K562 (cell line): ENCODE data around the gene SLC44A2. TPM values are rescaled to one million over a fixed set of nuclear protein-coding genes. Genes with fewer than 3 reads are reported as not detected.
A peak's percentile ranks its signal among the peaks of the same experiment; 100 is the strongest.

Experiments used
- ATAC-seq: fragments of 200-7000 bp; cut with Tn5 transposase; 3 replicates; pipeline ENCODE4 v1.9.1; 2020; ENCODE audit warnings: moderate library complexity
- BruUV-seq: library from RNA; stranded (reverse); fragments of 400-500 nt; replicated peaks from 2 replicates; lab custom pipeline; 2021; lab: Mats Ljungman, UMichigan
- CTCF ChIA-PET: fragments of 300-600 bp; formaldehyde crosslinking; extraction: SDS; loops from one replicate; lab custom pipeline; 2021; ENCODE audit warnings: low intra/inter-chr PET ratio; lab: Yijun Ruan, JAX
- POLR2A ChIA-PET: fragments of 300-600, 350-650 bp; sonication (Branson Sonifier 250); formaldehyde crosslinking; extraction: SDS; loops from one replicate; lab custom pipeline; 2021; ENCODE audit warnings: antibody characterized with exemption, inconsistent platforms; lab: Yijun Ruan, JAX
- DNase-seq, 4 experiments: peaks; one replicate each; pipeline versions ENCODE4 v3.0.0 to v3.0.0-alpha.2; 2011 to 2018; ENCODE audit warnings: low spot score in 3 of 4, mixed read lengths in 3 of 4; ENCODE audit errors: extremely low read depth in 1 of 4
- FAIRE-seq: peaks from 2 replicates; lab custom pipeline; 2011; peaks lifted over from hg19 to GRCh38; lab: Jason Lieb, UNC
- H2AFZ ChIP-seq: 2 replicates; pipeline ENCODE4 v1.6.0; 2011; ENCODE audit warnings: low read depth, low read length, control low read depth, inconsistent platforms
- H3K27ac ChIP-seq: fragments of 200-600 bp; 3 replicates; pipeline ENCODE4 v1.8.0; 2011; ENCODE audit warnings: low read depth, mild to moderate bottlenecking, control low read depth, inconsistent platforms, low read length, moderate library complexity, mixed read lengths; ENCODE audit errors: extremely low read depth
- H3K27me3 ChIP-seq, 2 experiments: fragments of 300-600 bp in 1 of 2; 2 replicates in 1 of 2; 3 replicates in 1 of 2; pipeline versions ENCODE4 v1.6.0 to v1.8.0; 2011; ENCODE audit warnings: inconsistent platforms in 2 of 2, low read length in 2 of 2, mild to moderate bottlenecking in 1 of 2, mixed read lengths in 1 of 2, moderate library complexity in 1 of 2; ENCODE audit not compliant: control insufficient read depth in 2 of 2, insufficient read depth in 2 of 2
- H3K36me3 ChIP-seq: fragments of 300-600 bp; 3 replicates; pipeline ENCODE4 v1.8.0; 2011; ENCODE audit warnings: mild to moderate bottlenecking, low read length, inconsistent platforms; ENCODE audit not compliant: control insufficient read depth, insufficient read depth
- H3K4me1 ChIP-seq, 2 experiments: fragments of 200-600 bp in 1 of 2; replicated peaks in 1 of 2; 2 replicates in 1 of 2; 3 replicates in 1 of 2; pipeline versions ENCODE4 v1.5.1 to v1.8.0; 2011; ENCODE audit warnings: inconsistent platforms in 2 of 2, low read length in 2 of 2, mild to moderate bottlenecking in 1 of 2, mixed read lengths in 1 of 2, moderate library complexity in 1 of 2; ENCODE audit not compliant: control insufficient read depth in 2 of 2, insufficient read depth in 2 of 2
- H3K4me2 ChIP-seq: 2 replicates; pipeline ENCODE4 v1.6.1; 2011; ENCODE audit warnings: low read length, control low read depth, inconsistent platforms, mixed read lengths; ENCODE audit not compliant: insufficient read depth
- H3K4me3 ChIP-seq: fragments of 200-600 bp; sonication (generic), shearing (Covaris generic); 2 replicates; pipeline ENCODE4 v1.5.1; 2016; ENCODE audit warnings: control low read depth, inconsistent platforms
- H3K79me2 ChIP-seq: fragments of 200-600 bp; 3 replicates; pipeline ENCODE4 v1.8.0; 2011; ENCODE audit warnings: low read length, inconsistent platforms; ENCODE audit not compliant: control insufficient read depth, insufficient read depth
- H3K9ac ChIP-seq, 2 experiments: 2 replicates each; pipeline versions ENCODE4 v1.6.0 to v1.6.1; 2011; ENCODE audit warnings: low read depth in 2 of 2, low read length in 2 of 2, control low read depth in 1 of 2, inconsistent platforms in 1 of 2, mild to moderate bottlenecking in 1 of 2, mixed read lengths in 1 of 2; ENCODE audit not compliant: insufficient read depth in 1 of 2
- H3K9me1 ChIP-seq: one replicate; pipeline ENCODE4 v1.6.0; 2011; ENCODE audit warnings: inconsistent platforms, mild to moderate bottlenecking, low read length, moderate library complexity; ENCODE audit not compliant: control insufficient read depth, insufficient read depth
- H3K9me3 ChIP-seq: replicated peaks from 2 replicates; pipeline ENCODE4 v1.5.1; 2011; ENCODE audit warnings: low read depth, low read length, inconsistent platforms; ENCODE audit not compliant: control insufficient read depth, insufficient read depth
- H4K20me1 ChIP-seq: replicated peaks from 2 replicates; pipeline ENCODE4 v1.6.1; 2011; ENCODE audit warnings: low read length, inconsistent platforms, mixed read lengths; ENCODE audit not compliant: control insufficient read depth, insufficient read depth
- EHMT2 ChIP-seq: fragments of 450-650 bp; IDR thresholded peaks from 2 replicates; pipeline ENCODE4 v1.6.1; 2018; ENCODE audit warnings: antibody characterized with exemption
- POLR2AphosphoS2 ChIP-seq: IDR thresholded peaks from 2 replicates; pipeline ENCODE4 v1.6.1; 2012; ENCODE audit warnings: low read length, improper control_type of control experiment
- PRDM10 ChIP-seq: fragments of 450-650 bp; IDR thresholded peaks from 2 replicates; pipeline ENCODE4 v1.6.1; 2018; ENCODE audit not compliant: partially characterized antibody
- ZNF311 ChIP-seq: fragments of 250-450 bp; sonication (Bioruptor Pico); IDR thresholded peaks from 2 replicates; pipeline ENCODE4 v1.4.0; 2020; ENCODE audit warnings: mild to moderate bottlenecking, moderate library complexity
- WGBS: fragments of 100-300 bp; shearing (Covaris generic); methylation state at CpG from one replicate; pipeline ENCODE4 v1.1.6; 2016; ENCODE audit warnings: low coverage, mixed read lengths; ENCODE audit not compliant: insufficient coverage; ENCODE audit errors: missing lambda C conversion rate; 5-methylcytosine and 5-hydroxymethylcytosine counted together
- in situ Hi-C: fragments of 300-500 bp; cut with MboI; formaldehyde crosslinking; loops from 4 replicates; pipeline ENCODE4 v1.15.0; 2018; ENCODE audit warnings: inconsistent platforms, mixed read lengths
- intact Hi-C: fragments of 100-400 bp; cut with micrococcal nuclease; formaldehyde crosslinking; loops from 2 replicates; pipeline ENCODE4 v1.14.2; 2022
- polyA plus RNA-seq, 8 experiments: library from polyadenylated mRNA; depleted of rRNA in 4 of 8; stranded (reverse) in 5 of 8; unstranded in 3 of 8; fragments of >200 nt; fragmentation: Nextera tagmentation in 2 of 8; fragmentation: Illumina TruSeq in 1 of 8; extraction: Ambion mirVana in 2 of 8; extraction: Trizol in 1 of 8; gene quantifications; 2 replicates each; pipeline versions ENCODE4 v1.2.1 to v1.2.3, GENCODE V29; 2011 to 2014; ENCODE audit warnings: inconsistent platforms in 1 of 8, missing spikeins in 1 of 8
- total RNA-seq, 7 experiments: library from RNA; depleted of rRNA in 6 of 7; stranded (reverse); fragments of >200 nt in 6 of 7; fragmentation: Illumina TruSeq in 2 of 7; extraction: Trizol in 2 of 7; gene quantifications; 2 replicates each; pipeline versions ENCODE4 v1.2.1 to v1.2.3, GENCODE V29; 2011 to 2021; ENCODE audit warnings: low replicate concordance in 1 of 7
- TF ChIP-seq, protein P1 (sequence below), 2 experiments: fragments of 450-650 bp; IDR thresholded peaks; 2 replicates each; pipeline ENCODE4 v1.6.1; 2016; ENCODE audit warnings: mild to moderate bottlenecking in 2 of 2, borderline replicate concordance in 1 of 2, low read depth in 1 of 2, moderate library complexity in 1 of 2

SLC44A2 gene
- total and polyA plus RNA-seq, 9 of the 15 experiments (the other 6 are each of a cell fraction or from before 2014, with no cell fraction given) = 1.1 to 34.2 (median 8.1) TPM

GRCh38 chr19:10690341-10690781 is 65.0 kb downstream of the SLC44A2 start (continued):
- TF ChIP-seq ZNF311 (CRISPR knock-in tag) = no peak
- no peak for TF ChIP-seq PRDM10

DNA sequence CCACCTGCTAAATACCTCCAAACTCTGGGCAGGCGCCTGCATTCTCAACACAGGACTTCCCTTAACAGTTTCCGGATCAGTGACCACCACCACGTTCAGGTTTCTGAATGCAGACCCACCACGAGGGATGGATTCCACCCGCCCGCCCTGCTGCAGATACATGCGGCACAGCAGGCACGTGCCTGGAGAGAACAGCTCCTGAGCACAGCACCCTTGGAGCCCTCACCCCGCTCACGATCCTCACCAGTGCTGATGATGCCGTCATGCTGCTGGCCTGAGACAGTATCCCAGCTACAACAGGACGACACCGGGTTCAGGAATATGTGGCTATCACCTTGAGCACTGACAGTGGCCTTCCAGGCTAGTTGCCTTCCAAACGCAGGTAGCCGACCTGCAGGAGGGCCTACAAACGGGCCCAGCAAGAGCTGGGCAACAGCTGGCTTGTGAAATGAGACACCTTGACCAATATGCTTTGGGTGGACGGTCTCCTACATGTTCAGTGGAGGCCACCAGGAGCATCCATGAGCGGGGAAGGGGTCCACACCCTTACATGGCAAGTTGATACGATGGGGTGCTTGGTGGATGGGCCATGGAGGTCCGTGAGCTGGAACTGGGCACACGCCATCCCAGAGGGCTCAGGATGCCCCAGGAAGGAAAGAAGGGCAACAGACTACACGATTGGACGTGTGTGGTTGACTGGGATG is 66.0 kb downstream of the SLC44A2 start:
- intact Hi-C loops = no loop called here
- FAIRE-seq = no peak
- Histone ChIP-seq H4K20me1 (peaks cover 41% of the 10 kb centered on the region), H3K4me1 (peaks cover 6 to 30% of the 10 kb centered on the region in 2 experiments; a peak in 4 of 5 replicates), H3K4me2 (no peak overlapping the region), H3K4me3 (no peak overlapping the region), H3K9ac (no peak overlapping the region), H3K27me3 (no peaks in the 10 kb centered on the region), H3K36me3 (peaks cover 64% of the 10 kb centered on the region; the same call in 2 of the 3 replicates), H3K27ac (no peak overlapping the region), H3K79me2 (no peaks in the 10 kb centered on the region), H2AFZ (no peak overlapping the region), H3K9me3 (no peaks in the 10 kb centered on the region), H3K9me1 (peaks cover 9% of the 10 kb centered on the region)
- POLR2A ChIA-PET = interaction anchor here (0.5 to 2.8 kb wide), 6 partner anchors 8 to 190 kb away, joined by 3 to 13 read pairs (median 4); no protein-coding TSS in a partner anchor
- TF ChIP-seq POLR2AphosphoS2 (0 out of 2 replicates have a peak, but pooled peaks have one; percentile 30), EHMT2 (no peak)
- TF ChIP-seq, protein P1, sequence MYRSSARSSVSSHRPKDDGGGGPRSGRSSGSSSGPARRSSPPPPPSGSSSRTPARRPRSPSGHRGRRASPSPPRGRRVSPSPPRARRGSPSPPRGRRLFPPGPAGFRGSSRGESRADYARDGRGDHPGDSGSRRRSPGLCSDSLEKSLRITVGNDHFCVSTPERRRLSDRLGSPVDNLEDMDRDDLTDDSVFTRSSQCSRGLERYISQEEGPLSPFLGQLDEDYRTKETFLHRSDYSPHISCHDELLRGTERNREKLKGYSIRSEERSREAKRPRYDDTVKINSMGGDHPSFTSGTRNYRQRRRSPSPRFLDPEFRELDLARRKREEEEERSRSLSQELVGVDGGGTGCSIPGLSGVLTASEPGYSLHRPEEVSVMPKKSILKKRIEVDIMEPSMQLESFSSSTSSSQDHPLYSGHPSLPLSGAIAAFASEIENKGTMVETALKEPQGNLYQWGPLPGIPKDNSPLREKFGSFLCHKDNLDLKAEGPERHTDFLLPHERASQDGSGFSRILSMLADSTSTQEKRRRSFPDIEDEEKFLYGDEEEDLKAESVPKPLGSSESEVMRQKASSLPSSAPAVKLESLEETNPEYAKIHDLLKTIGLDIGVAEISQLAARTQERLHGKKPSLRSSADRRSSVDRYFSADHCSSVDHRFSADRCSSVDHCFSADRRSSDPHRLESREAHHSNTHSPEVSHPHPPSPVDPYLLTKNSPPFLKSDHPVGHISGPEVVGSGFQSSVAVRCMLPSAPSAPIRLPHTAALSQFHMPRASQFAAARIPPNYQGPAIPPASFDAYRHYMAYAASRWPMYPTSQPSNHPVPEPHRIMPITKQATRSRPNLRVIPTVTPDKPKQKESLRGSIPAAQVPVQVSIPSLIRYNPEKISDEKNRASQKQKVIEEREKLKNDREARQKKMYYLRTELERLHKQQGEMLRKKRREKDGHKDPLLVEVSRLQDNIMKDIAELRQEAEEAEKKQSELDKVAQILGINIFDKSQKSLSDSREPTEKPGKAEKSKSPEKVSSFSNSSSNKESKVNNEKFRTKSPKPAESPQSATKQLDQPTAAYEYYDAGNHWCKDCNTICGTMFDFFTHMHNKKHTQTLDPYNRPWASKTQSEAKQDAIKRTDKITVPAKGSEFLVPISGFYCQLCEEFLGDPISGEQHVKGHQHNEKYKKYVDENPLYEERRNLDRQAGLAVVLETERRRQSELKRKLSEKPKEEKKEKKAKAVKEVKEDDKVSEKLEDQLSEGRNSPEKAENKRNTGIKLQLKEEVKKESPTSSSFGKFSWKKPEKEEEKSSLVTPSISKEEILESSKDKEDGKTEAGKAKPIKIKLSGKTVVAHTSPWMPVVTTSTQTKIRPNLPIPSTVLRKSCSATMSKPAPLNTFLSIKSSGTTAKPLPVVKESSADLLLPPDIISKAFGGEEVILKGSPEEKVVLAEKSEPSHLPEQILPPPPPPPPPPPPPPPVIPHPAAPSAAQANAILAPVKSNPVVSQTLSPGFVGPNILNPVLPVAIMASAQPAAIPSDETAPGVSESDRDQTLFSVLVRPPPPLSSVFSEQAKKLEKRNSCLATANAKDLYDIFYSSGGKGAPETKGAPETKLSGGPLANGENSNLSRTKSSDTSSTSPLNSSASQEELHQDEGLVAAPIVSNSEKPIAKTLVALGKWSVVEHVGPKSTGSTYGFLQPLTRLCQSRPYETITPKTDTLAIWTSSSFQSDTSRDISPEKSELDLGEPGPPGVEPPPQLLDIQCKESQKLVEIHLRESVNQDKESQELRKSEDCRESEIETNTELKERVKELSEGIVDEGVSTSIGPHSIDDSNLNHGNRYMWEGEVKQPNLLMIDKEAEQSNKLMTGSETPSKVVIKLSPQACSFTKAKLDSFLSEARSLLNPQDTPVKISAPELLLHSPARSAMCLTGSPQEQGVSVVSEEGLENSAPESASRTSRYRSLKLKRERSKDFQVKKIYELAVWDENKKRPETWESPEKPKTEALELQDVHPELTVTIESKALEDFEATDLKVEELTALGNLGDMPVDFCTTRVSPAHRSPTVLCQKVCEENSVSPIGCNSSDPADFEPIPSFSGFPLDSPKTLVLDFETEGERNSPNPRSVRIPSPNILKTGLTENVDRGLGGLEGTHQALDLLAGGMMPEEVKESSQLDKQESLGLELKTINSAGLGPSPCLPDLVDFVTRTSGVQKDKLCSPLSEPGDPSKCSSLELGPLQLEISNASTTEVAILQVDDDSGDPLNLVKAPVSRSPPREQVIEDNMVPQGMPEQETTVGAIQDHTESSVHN (IDR thresholded peaks at IDR 0.05; ENCODE audit: borderline replicate concordance in 1 of 2, low read depth in 1 of 2) = no peak
- 87% methylated on average over 22 of the region's 23 CpGs for WGBS
- no peak for DNase-seq
- CTCF ChIA-PET = no interaction called here
- in situ Hi-C loops = no loop called here
- no peak for ATAC-seq
- no TSS peak for BruUV-seq
